ENCODE results near the gene TAS2R39.

- no peak for TF ChIP-seq CTCF (conservative IDR thresholded peaks at IDR 0.05; ENCODE audit: low read depth, low read length)
- no peak for TF ChIP-seq EZH2 (IDR thresholded peaks at IDR 0.05; ENCODE audit: borderline replicate concordance, low read depth, low read length, poor library complexity, severe bottlenecking)
These were observed 35.2 kb upstream of the TAS2R39 start for GRCh38 chr7:143148050-143148449.
